Medulla oblongata (tissue), 1 donor: ENCODE results near the gene AGPAT4.
A peak's percentile ranks its signal among the peaks of the same experiment; 100 is the strongest.

Experiments
- DNase-seq: peaks from one replicate; pipeline ENCODE4 v3.0.0-alpha.2; 2015; ENCODE audit errors: extremely low spot score

Gene AGPAT4

GRCh38 chr6:161281092-161281491, 7.2 kb upstream of the AGPAT4 start:
- DNase-seq, result no peak

- DNase-seq, result no peak
Observed at GRCh38 chr6:161279677-161280415, 6.0 kb upstream of the AGPAT4 start.

DNA sequence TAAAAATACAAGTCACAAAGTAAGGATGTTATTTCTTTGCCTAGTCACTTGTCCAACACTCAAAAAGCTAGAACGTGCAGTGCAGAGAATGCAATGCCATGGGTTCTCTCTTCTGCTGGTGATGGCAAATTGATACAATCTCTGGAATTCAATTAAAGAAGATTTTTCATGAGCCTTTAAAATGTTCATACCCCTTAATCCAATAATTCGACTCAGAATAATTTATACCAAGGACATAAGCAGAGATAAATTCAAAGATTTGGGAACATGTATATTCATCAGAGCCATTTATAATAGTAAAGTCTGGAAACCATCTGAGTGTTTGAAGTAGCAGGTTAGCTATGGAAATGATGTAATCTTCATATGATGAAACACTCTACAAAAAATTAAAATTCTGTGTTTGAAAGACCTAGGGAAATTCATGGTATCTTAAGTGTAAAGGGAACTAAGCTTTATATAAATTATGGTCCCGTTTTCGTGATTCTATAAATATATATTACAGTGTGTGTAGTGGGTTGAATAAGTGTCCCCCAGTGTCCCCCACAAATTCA, 2.8 kb upstream of the AGPAT4 start:
- DNase-seq, result no peak

DNA sequence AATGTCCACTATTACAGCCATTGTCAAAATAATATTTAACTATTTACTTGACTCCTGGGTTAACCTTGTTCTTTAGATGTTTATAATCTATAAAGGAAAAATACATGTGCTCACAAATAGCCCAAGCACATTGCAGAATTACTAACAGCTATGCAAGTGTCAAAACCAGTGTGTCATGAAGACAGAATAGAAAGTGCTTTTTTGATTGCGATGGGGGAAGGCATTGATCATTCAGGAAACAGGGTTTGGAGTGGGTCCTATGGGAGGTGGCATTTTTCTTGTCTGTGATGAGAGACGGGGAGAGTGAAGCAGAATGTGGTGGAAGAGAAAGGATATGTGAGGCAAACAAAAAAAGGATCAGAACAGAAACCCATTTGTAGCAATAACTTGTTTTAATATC, 1.0 kb upstream of the AGPAT4 start:
- no peak for DNase-seq

GRCh38 chr6:161274488-161274858, 612 bp upstream of the AGPAT4 start:
- no peak for DNase-seq

- DNase-seq, result no peak
Observed at GRCh38 chr6:161273274-161273751, 548 bp downstream of the AGPAT4 start.

- DNase-seq, result no peak
Observed at GRCh38 chr6:161272635-161273273, 1.1 kb downstream of the AGPAT4 start.

GRCh38 chr6:161271343-161272030, 2.4 kb downstream of the AGPAT4 start:
- DNase-seq, result no peak

- no peak for DNase-seq
Observed at GRCh38 chr6:161270116-161270515, 3.7 kb downstream of the AGPAT4 start.

- no peak for DNase-seq
Observed at GRCh38 chr6:161269310-161269709, 4.6 kb downstream of the AGPAT4 start.

DNA sequence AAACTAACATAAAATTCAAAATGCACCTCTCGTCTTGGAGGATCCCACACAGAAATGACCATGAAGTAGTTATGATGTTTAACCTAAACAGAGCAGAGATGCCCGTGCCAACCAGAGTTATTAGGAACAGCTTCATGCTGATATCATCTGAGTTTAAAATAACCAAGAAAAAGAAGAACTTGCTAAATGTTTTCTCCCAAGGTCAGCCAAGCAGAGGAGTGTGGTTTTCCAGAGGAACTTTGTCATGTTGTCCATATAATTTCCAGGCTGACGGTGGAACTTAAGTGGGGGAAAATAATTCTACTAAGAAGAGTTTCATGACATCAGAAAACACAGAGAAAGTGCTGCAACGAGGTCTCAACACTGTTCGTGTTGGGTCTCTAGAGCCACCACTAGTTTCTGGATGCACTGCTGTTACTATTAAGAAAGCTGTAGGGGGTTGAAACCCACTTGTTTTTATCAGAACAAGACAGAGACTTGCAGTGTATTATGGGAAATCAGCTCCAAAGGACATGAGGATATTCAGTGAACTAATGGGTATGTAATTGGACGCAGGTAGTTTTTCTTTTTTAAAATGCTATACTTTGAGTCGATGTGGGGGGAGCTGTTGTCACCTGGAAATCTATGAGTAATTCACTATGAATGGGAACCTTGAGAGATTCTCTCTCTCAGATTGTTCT, 5.2 kb downstream of the AGPAT4 start:
- no peak for DNase-seq

GRCh38 chr6:161266513-161267230, 7.2 kb downstream of the AGPAT4 start:
- no peak for DNase-seq

DNA sequence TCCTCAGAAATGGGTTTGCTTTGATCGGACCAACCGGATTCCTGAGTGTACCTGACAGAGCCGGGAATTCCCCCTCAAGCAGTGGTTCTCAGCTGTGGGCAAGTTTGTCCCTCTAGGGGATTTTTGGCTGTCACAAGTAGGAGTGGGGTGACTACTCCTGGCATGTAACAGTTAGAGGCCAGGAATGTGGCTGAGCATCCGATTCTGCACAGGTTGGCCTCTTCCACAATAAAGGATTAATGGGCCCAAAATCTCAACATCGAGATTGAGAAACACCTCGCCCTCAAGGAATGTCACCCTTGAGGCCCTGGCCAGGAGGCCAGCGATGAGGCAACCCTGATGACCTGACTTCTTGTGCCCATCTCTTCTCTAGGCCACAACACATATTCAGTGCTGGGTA, 7.9 kb downstream of the AGPAT4 start:
- no peak for DNase-seq

DNA sequence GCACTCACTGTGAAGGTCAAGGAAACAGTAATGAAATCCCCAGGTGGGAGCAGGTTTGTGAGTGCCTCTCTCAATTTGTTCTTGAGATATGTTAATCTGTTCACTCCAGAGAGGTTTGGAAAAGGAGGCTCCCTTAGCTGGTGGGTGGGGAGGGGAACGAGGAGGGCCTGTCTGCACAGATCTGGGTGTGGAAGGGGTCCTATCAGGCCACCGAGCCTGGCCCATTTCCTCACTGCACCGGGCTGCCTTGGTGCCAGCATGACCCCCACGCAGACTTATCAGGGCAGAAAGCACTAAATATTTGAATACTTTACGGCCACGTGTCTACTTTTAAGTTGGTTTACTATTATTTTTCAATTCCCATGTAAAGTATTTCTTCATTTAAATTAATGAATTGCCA, 8.3 kb downstream of the AGPAT4 start:
- DNase-seq, result no peak

DNA sequence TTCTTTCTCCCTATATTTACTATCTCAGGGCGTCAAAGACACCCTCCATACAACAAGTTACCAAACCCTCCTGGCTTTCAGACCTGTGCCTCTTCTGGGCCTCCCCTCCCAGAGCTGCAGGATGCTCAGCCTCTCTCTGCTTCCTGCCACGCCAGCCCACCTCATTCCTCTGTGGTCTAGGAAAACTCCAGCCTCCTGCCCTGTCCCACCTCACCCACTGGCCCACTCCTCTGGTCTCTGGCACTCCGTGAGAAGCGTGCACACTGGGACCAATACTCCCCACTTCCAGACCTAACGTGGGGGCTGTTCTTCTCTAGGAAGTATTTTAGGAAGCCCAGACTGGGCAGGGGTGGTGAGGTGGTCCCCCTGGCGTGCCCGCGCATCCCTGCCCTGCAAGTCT, 9.7 kb downstream of the AGPAT4 start:
- DNase-seq, result no peak

DNA sequence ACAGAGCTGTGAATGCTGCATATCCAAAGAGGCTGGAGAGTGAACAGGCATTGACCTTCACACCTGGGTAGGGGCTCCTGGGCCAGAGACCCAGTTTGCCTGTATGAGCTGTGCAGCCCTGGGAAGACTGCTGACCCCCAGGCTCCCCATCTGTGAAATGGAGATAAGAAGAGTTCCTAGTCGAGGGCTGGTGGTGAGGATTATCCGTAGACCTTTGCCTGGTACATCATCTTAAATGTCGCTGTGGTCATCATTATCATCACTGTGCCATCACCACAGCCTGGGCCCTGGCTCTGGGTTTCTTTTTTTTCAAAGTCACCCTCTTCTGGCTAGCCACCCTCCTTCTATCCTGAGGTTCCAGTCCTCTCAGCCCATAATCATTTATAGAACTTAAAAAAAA, 12.0 kb downstream of the AGPAT4 start:
- DNase-seq, result no peak

- no peak for DNase-seq
Observed at GRCh38 chr6:161261325-161261724, 12.5 kb downstream of the AGPAT4 start.

DNA sequence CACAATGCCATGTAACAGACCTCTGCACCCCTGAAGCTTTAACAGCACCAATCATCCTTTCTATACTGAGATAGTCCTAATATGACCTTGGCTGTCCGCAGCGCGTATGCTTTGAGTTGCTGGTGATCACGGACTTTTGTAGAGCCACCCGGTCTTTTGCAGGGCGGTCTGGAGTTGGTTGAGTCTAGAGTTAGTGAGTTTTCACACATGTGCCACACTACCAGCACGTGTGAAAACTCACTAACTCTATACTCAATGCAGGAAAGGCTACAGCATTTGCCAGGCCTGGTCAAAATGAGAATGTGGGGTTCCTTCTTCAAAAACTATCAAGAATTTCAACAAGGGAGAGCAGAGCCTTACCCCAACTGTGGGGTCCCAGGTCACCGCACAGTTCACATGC, 14.6 kb downstream of the AGPAT4 start:
- DNase-seq, result no peak

DNA sequence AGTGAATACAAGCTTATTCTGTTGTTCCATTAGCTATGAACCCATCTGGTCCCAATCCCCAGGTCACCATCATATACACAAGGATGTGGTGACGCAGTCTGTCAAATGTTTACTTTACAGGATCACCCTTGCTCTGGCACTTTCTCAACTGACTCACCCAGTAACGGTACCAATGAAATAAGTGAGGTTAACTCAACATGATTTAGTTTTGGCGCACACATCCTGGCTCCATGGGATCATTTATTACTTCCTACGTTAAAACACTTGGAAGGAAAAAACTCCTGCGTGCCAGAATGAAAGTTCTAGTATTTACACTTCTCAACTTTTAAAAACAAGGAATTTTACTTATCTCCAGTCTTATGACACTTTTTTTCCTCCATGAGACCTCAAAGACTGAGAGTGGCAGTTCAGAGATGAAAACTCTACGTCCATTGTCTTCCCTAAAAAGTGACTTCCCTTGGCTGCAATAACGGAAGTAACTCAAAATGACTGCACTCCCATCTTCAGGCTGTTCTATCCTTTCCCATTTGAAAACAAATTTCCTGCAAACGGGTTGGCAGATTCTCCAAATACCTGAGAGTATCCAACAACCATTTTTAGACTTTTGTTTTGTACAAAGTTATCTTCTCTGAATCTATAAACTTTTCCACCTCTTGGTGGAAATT, 15.9 kb downstream of the AGPAT4 start:
- DNase-seq, result no peak

- peak; percentile 45 for DNase-seq
Observed at GRCh38 chr6:161256407-161256806, 17.5 kb downstream of the AGPAT4 start.

GRCh38 chr6:161255518-161255917, 18.3 kb downstream of the AGPAT4 start:
- DNase-seq, result no peak
